GM23338 (cell line): ENCODE data around the gene CCDC9B. TPM values are rescaled to one million over a fixed set of nuclear protein-coding genes. Genes with fewer than 3 reads are reported as not detected.

Experiments
- ATAC-seq: fragments of 200-7000 bp; cut with Tn5 transposase; 3 replicates; pipeline ENCODE4 v1.9.1; 2020
- DNase-seq: peaks from one replicate; pipeline ENCODE4 v3.0.0-alpha.2; 2015; ENCODE audit warnings: low spot score
- H2AFZ ChIP-seq: fragments of 200-600 bp; sonication (generic); 2 replicates; pipeline ENCODE4 v1.8.0; 2016; ENCODE audit warnings: antibody characterized with exemption, mild to moderate bottlenecking, moderate library complexity
- H3F3A ChIP-seq: fragments of 200-600 bp; sonication (generic); replicated peaks from 2 replicates; pipeline ENCODE4 v1.8.0; 2017; ENCODE audit warnings: antibody characterized with exemption, mixed run types, low read depth
- H3K27ac ChIP-seq: fragments of 200-600 bp; sonication (generic); 2 replicates; pipeline ENCODE4 v1.6.1; 2016; ENCODE audit warnings: low read depth
- H3K27me3 ChIP-seq: fragments of 200-600 bp; sonication (generic); 2 replicates; pipeline ENCODE4 v1.8.0; 2016; ENCODE audit warnings: mild to moderate bottlenecking, mixed run types, moderate library complexity; ENCODE audit not compliant: insufficient read depth
- H3K36me3 ChIP-seq: fragments of 200-600 bp; sonication (generic); 2 replicates; pipeline ENCODE4 v1.8.0; 2016; ENCODE audit warnings: mild to moderate bottlenecking; ENCODE audit not compliant: insufficient read depth
- H3K4me1 ChIP-seq: fragments of 200-600 bp; sonication (generic); 2 replicates; pipeline ENCODE4 v1.8.0; 2016; ENCODE audit warnings: mild to moderate bottlenecking, moderate library complexity; ENCODE audit not compliant: insufficient read depth
- H3K4me2 ChIP-seq: fragments of 200-600 bp; sonication (generic); 2 replicates; pipeline ENCODE4 v1.7.1; 2017; ENCODE audit warnings: mixed run types
- H3K4me3 ChIP-seq: fragments of 200-600 bp; sonication (generic); 2 replicates; pipeline ENCODE4 v1.6.1; 2016; ENCODE audit warnings: mixed run types
- H3K79me2 ChIP-seq: fragments of 200-600 bp; sonication (generic); replicated peaks from 2 replicates; pipeline ENCODE4 v1.8.0; 2017; ENCODE audit warnings: mild to moderate bottlenecking; ENCODE audit not compliant: insufficient read depth
- H3K9me2 ChIP-seq: fragments of 200-600 bp; sonication (generic); 2 replicates; pipeline ENCODE4 v1.8.0; 2017; ENCODE audit not compliant: insufficient read depth
- H4K20me1 ChIP-seq: fragments of 200-600 bp; sonication (generic); replicated peaks from 2 replicates; pipeline ENCODE4 v1.8.0; 2017; ENCODE audit warnings: mild to moderate bottlenecking; ENCODE audit not compliant: insufficient read depth
- H3K27ac Mint-ChIP-seq: 2 replicates; pipeline ENCODE4 v1.8.0; 2020; ENCODE audit warnings: inconsistent platforms, mild to moderate bottlenecking, moderate library complexity, mixed read lengths
- H3K27me3 Mint-ChIP-seq: 3 replicates; pipeline ENCODE4 v1.8.0; 2022; ENCODE audit warnings: low read depth, mild to moderate bottlenecking, moderate library complexity, mixed read lengths, inconsistent platforms; ENCODE audit not compliant: insufficient read depth, poor library complexity
- H3K36me3 Mint-ChIP-seq: 3 replicates; pipeline ENCODE4 v1.8.0; 2021; ENCODE audit warnings: low read depth, mild to moderate bottlenecking, inconsistent platforms, moderate library complexity, mixed read lengths
- H3K4me1 Mint-ChIP-seq: 3 replicates; pipeline ENCODE4 v1.8.0; 2020; ENCODE audit warnings: mild to moderate bottlenecking, inconsistent platforms, mixed read lengths
- H3K4me3 Mint-ChIP-seq: 3 replicates; pipeline ENCODE4 v1.8.0; 2021; ENCODE audit warnings: moderate library complexity, mild to moderate bottlenecking, inconsistent platforms, mixed read lengths
- H3K9me3 Mint-ChIP-seq: 3 replicates; pipeline ENCODE4 v1.8.0; 2020; ENCODE audit warnings: moderate library complexity, mild to moderate bottlenecking, inconsistent platforms, mixed read lengths
- CTCF ChIP-seq, 2 experiments: fragments of 200-600 bp in 1 of 2; sonication (generic) in 1 of 2; conservative IDR thresholded peaks; 2 replicates each; pipeline versions ENCODE4 v1.5.1 to v1.6.1; 2016 to 2017; ENCODE audit warnings: antibody characterized with exemption in 2 of 2, low read depth in 2 of 2, mild to moderate bottlenecking in 2 of 2, moderate library complexity in 1 of 2
- ETS1 ChIP-seq: IDR thresholded peaks from 2 replicates; pipeline ENCODE4 v1.6.1; 2016; ENCODE audit warnings: antibody characterized with exemption
- EZH2phosphoT487 ChIP-seq: fragments of 200-600 bp; sonication (generic); IDR thresholded peaks from one replicate; pipeline ENCODE4 v1.8.1; 2018; ENCODE audit warnings: antibody characterized with exemption; ENCODE audit not compliant: unreplicated experiment
- JUNB ChIP-seq: IDR thresholded peaks from one replicate; pipeline ENCODE4 v1.6.1; 2016; ENCODE audit warnings: antibody characterized with exemption; ENCODE audit not compliant: unreplicated experiment
- NANOG ChIP-seq: IDR thresholded peaks from 2 replicates; pipeline ENCODE4 v1.6.1; 2016; ENCODE audit warnings: antibody characterized with exemption, borderline replicate concordance
- POLR2AphosphoS5 ChIP-seq: IDR thresholded peaks from 2 replicates; pipeline ENCODE4 v1.6.1; 2016; ENCODE audit warnings: antibody characterized with exemption, low read depth
- ZNF114 ChIP-seq: fragments of 250-450 bp; sonication (Bioruptor Pico); IDR thresholded peaks from 2 replicates; pipeline ENCODE4 v1.5.0; 2020; ENCODE audit warnings: mild to moderate bottlenecking, moderate library complexity
- polyA plus RNA-seq: library from polyadenylated mRNA; unstranded; fragments of >200 nt; fragmentation: Nextera tagmentation; extraction: Ambion mirVana; gene quantifications from 2 replicates; pipeline ENCODE4 v1.2.1, GENCODE V29; 2016
- total RNA-seq: library from RNA; depleted of rRNA; stranded (reverse); fragments of >200 nt; shearing (Covaris generic); gene quantifications from 2 replicates; pipeline ENCODE4 v1.2.3, GENCODE V29; 2014
- TF ChIP-seq, protein P1 (sequence below): fragments of 250-450 bp; sonication (Bioruptor Pico); IDR thresholded peaks from 2 replicates; pipeline ENCODE4 v1.5.0; 2020; ENCODE audit warnings: mild to moderate bottlenecking, moderate library complexity

The CCDC9B gene
- total and polyA plus RNA-seq, 2 experiments from 2014 or later, result 0.18 to 0.97 TPM

- Mint-ChIP-seq H3K36me3 (peaks cover 9% of the 10 kb centered on the region), H3K9me3 (no peaks in the 10 kb centered on the region), H3K27me3 (peaks cover 7% of the 10 kb centered on the region), H3K4me3 (no peak overlapping the region), H3K4me1 (peaks cover 16% of the 10 kb centered on the region), H3K27ac (no peak overlapping the region)
- no peaks in the 10 kb centered on the region for H3K27me3 ChIP-seq
- peaks cover 5% of the 10 kb centered on the region; the same call in 1 of the 2 replicates for H4K20me1 ChIP-seq
- H3K4me3 ChIP-seq, result no peak overlapping the region
- H3F3A ChIP-seq, result no peaks in the 10 kb centered on the region
- no peak for DNase-seq
- ATAC-seq, result no peak
- H3K79me2 ChIP-seq, result peaks cover 12% of the 10 kb centered on the region
- H3K9me2 ChIP-seq, result no peaks in the 10 kb centered on the region
- no peaks in the 10 kb centered on the region; the same call in 1 of the 2 replicates for H3K36me3 ChIP-seq
- peaks cover 9% of the 10 kb centered on the region for H3K4me1 ChIP-seq
- no peak overlapping the region for H3K27ac ChIP-seq
- TF ChIP-seq CTCF (conservative IDR thresholded peaks at IDR 0.05; ENCODE audit: low read depth in 2 of 2) (no peak), ZNF114 (CRISPR knock-in tag) (no peak), JUNB (no peak), POLR2AphosphoS5 (no peak), EZH2phosphoT487 (no peak), ETS1 (no peak), NANOG (no peak)
- TF ChIP-seq, protein P1, sequence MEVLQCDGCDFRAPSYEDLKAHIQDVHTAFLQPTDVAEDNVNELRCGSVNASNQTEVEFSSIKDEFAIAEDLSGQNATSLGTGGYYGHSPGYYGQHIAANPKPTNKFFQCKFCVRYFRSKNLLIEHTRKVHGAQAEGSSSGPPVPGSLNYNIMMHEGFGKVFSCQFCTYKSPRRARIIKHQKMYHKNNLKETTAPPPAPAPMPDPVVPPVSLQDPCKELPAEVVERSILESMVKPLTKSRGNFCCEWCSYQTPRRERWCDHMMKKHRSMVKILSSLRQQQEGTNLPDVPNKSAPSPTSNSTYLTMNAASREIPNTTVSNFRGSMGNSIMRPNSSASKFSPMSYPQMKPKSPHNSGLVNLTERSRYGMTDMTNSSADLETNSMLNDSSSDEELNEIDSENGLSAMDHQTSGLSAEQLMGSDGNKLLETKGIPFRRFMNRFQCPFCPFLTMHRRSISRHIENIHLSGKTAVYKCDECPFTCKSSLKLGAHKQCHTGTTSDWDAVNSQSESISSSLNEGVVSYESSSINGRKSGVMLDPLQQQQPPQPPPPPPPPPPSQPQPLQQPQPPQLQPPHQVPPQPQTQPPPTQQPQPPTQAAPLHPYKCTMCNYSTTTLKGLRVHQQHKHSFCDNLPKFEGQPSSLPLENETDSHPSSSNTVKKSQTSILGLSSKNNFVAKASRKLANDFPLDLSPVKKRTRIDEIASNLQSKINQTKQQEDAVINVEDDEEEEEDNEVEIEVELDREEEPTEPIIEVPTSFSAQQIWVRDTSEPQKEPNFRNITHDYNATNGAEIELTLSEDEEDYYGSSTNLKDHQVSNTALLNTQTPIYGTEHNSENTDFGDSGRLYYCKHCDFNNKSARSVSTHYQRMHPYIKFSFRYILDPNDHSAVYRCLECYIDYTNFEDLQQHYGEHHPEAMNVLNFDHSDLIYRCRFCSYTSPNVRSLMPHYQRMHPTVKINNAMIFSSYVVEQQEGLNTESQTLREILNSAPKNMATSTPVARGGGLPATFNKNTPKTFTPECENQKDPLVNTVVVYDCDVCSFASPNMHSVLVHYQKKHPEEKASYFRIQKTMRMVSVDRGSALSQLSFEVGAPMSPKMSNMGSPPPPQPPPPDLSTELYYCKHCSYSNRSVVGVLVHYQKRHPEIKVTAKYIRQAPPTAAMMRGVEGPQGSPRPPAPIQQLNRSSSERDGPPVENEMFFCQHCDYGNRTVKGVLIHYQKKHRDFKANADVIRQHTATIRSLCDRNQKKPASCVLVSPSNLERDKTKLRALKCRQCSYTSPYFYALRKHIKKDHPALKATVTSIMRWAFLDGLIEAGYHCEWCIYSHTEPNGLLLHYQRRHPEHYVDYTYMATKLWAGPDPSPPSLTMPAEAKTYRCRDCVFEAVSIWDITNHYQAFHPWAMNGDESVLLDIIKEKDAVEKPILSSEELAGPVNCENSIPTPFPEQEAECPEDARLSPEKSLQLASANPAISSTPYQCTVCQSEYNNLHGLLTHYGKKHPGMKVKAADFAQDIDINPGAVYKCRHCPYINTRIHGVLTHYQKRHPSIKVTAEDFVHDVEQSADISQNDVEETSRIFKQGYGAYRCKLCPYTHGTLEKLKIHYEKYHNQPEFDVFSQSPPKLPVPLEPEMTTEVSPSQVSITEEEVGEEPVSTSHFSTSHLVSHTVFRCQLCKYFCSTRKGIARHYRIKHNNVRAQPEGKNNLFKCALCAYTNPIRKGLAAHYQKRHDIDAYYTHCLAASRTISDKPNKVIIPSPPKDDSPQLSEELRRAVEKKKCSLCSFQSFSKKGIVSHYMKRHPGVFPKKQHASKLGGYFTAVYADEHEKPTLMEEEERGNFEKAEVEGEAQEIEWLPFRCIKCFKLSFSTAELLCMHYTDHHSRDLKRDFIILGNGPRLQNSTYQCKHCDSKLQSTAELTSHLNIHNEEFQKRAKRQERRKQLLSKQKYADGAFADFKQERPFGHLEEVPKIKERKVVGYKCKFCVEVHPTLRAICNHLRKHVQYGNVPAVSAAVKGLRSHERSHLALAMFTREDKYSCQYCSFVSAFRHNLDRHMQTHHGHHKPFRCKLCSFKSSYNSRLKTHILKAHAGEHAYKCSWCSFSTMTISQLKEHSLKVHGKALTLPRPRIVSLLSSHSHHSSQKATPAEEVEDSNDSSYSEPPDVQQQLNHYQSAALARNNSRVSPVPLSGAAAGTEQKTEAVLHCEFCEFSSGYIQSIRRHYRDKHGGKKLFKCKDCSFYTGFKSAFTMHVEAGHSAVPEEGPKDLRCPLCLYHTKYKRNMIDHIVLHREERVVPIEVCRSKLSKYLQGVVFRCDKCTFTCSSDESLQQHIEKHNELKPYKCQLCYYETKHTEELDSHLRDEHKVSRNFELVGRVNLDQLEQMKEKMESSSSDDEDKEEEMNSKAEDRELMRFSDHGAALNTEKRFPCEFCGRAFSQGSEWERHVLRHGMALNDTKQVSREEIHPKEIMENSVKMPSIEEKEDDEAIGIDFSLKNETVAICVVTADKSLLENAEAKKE, result no peak
- H2AFZ ChIP-seq, result peak overlapping the region; percentile 87; the same call in 1 of the 2 replicates
- no peak overlapping the region for H3K4me2 ChIP-seq
Measured at GRCh38 chr15:40379374-40379773, 38.6 kb upstream of the CCDC9B start.
